HG03521 (cell line): ENCODE results near the gene HHAT.
"Not testable (repeated sequence)": the region's sequence is repeated elsewhere in the genome, so short reads cannot be mapped to it uniquely, and the experiment has no call there.

Experiments used
- ATAC-seq: cut with Tn5 transposase; IDR thresholded peaks from one replicate; pipeline ENCODE4 v1.9.1; 2021; ENCODE audit warnings: mild to moderate bottlenecking, moderate library complexity; ENCODE audit not compliant: unreplicated experiment

HHAT gene

DNA sequence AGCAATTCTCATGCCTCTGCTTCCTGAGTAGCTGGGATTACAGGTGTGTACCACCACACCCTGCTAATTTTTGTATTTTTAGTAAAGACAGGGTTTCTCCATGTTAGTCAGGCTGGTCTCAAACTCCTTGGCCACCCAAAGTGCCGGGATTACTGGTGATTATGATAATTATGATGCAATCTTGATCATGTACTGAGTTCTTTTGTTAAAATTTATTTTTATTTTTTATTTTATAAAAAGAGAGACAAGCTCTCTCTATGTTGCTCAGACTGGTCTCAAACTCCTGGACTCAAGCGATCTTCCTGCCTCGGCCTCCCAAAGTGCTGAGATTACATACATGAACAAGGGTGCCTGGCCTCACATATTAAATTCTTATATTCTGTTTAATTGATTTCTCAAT is 25.6 kb downstream of the HHAT start:
- ATAC-seq, result not testable (repeated sequence)

DNA sequence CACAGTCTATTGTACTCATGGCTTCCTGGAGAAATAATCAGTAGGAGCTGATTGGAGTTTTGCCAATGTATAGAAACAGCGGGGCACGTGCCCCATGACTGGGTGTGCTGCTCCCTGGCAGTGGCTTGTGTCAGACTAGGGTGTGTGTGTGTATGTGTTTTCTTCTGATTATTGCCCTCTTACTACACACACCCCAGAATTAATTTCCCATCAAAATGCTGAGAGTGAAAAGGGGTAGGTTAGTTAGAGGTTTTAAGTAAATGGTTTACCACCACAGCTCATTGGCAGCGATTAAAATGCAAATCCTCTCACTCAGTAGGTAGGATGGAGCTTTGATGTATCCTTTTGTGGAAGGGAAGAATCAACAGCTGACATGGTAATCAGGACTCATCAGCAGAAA is 29.9 kb downstream of the HHAT start:
- no peak for ATAC-seq

DNA sequence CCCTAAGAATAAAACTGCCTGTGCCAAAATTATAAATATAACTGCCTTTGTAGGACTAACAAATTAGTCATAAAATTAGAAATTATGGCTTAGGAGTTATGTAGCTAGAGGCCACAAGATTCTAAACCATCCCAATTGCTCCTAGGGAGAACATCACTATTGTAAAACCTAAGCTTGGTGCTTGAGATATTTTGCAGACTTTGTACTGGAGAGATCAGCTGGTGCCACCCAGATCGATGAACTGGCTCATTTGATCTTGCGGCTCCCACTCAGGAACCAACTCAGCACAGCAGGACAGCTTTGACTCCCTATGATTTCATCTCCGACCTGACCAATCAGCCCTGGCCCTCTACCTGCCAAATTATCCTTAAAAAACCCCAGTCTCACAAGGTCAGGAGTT is 30.6 kb downstream of the HHAT start:
- no peak for ATAC-seq

DNA sequence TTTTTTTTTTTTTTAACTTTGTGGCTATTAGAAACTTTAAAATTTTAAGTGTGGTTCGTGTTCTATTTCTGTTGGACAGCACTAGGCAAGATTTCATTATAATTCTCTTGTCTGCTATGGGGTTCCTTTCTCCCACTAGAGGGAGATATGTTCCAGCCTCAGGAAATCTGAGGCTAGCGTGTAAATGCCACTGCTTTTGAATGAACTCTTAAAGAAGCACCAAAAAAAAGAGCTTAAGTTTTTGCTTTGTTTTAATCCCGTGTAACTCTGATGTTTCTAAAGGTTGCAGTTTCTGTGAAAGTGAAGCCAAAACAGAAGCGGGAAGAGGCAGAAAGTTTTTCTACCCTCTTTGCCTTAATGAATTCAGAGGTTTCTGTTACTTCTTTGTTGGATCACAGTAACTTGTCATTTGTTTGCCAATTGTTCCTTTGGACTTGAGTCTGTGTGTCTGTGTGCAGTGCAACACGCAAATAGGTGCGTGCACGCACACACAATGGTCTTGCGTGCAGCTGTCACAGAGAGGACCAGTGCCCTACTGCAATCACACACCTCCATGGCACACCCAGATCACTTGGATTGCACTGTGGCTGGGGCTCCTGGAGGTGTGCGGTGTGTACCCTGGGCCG is 32.3 kb downstream of the HHAT start:
- no peak for ATAC-seq

DNA sequence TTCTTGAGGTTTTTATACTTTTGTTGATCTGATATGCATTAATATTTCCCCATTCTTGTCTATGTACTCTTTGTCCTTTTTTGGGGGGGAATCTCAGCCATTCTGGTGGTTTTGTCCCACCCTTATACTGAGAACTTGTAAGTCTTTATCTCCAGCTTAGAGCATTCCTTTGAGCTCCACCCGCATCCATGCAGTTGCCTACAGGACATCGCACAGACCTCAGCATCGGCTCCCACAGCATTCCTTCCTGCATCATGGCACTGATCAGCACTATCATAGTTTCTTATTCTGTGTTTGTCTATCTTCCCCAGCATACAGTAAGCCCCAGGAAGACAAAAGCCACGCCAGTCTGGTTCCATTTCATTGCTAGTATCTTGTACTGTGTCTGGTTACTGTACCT is 33.0 kb downstream of the HHAT start:
- no peak for ATAC-seq

DNA sequence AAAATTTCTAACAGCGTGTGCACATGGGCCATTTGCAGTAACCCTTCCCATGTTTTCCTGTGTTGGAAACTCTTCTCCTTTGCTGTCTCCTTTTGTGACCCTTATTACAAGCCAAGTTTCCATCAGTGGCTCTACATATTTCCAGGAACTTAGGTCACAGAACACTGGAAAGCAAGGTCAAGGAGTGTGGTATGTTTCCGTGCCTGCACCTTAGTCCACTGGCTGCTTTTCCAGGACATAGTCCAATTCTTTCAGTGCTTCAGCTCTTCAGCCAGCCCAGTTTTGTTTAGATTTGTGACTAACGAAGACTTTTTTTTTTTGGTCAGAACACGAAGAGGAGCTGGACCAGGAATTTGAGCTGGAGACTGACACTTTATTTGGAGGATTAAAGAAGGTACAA is 33.8 kb downstream of the HHAT start:
- no peak for ATAC-seq

DNA sequence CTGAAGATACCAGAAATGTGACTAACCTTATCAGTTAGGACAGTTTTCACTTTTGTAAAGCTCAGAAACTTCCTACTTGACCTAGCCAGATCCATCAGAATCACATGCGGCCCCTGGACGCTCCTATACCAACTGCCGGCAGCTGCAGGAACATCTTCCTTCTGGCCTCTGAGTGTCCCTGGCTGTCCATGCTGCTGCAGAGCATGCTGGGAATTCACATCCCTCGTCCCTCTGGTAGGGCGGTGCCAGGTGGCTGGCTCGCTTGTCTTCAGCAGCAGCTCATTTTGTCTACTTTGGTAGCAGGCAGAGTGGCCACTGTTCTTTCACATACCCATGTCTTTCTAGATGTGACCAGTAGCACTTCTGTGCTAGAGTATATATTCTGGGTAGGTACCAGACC is 34.4 kb downstream of the HHAT start:
- no peak for ATAC-seq

DNA sequence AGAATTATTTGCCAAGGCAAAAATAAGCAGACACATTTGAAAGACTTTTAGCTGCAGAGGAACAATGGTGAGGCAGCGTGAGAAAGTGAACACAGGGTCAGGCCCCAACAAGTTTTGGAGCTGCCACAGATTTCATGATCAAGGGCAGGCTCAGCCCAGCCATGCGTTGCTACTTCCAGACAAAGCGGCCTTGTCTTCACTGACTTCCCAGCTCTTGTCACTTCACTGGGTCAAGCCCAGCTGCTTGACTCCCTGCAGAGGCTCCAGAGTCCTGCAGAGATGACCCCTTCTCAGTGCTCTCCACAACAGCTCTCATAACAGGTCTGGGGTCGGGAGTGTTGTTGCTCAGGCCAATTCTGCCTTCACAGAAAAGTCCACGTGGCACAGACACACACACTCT is 35.8 kb downstream of the HHAT start:
- no peak for ATAC-seq

DNA sequence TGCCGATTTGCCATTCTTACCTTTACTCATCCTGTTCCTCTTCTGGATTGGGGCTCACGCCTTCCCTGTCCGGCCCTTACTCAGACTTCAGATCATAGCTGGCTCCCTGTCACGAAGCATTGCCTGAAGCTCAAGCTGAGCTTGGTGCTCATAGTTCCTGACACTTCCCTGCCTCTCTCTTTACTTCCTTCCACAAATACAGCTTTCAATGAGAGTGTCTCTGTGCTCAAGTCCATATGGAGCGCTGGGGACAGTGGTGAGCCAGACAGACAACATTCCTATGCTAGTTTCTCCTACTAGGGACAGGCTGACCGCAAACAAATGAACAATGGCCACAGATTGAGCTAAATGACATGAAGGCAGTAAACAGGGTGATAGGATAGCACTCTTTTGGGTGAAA is 38.1 kb downstream of the HHAT start:
- no peak for ATAC-seq

DNA sequence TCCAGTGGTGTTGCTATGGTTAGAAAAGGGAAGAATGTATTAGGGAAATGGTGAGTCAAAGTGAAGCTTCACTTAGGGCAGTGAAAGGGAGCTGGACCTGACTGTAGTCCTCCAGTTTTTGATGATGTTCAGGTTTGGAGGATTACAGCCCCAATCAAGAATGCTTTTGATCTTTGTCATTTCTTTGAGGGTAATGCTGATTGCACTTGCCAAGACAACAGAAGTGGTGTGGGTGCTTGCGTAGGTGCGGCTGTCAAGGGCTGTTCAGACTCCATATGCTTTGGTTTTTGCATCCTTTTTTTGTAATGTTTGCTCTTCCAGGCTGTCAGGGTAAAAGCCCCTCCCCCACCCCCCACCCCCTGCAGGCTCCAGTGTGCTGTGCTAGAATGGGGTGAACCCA is 38.9 kb downstream of the HHAT start:
- ATAC-seq, result no peak

DNA sequence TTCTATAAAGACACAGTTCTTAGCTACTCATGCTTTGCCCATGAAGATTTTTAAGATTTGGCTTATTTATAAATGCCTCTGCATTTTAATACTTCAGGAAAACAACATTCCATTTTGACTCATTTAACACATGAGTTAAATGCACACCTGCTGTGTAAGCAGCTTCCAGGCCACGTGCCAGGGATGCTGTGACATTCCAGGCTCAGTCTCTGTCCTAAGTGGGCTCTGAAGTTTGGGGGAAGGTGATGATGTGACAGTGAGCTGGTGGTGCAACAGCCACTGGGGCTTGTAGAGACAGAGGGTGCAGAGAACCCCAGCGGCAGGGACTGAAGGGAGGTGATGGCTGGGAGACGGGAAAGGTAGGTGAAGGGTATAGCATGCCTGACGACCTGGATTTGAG is 40.7 kb downstream of the HHAT start:
- ATAC-seq, result no peak

DNA sequence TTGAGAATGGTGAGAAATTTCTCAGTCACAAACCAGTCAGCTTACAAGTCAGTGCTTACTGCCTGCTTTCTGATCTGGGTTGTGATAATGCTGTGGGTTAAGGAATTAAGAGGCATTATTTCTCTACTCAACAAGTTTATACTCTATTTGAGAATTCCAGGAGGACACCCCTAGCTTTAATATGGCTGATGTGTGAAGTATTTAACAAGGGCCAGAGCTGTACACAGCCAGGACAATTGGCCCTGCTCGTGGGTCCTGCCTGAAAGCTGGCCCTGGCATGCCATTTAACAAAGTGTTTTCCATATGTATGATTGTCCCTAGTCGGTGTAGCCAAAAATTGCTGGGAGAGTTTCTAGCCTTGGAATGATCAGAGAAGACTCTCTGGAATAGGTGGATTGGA is 43.2 kb downstream of the HHAT start:
- ATAC-seq, result no peak

DNA sequence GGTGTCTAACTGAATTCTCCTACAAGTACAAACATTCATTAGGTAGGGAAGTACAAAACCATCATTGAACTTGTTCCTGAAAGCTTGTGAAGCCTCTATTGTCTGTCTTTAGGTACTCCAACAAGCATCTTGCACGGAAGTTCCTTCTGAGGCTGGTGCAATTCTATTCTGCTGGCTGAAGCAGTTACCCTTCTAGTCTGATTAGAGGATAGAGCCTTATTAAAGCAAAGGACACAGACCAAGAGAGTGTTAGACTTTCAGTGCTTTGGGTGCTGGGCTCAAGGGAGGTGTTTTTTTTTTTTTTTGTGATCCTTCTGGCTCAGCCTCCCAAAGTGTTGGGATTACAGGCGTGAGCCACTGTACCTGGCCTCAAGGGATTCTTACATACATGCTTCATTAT is 43.8 kb downstream of the HHAT start:
- no peak for ATAC-seq

DNA sequence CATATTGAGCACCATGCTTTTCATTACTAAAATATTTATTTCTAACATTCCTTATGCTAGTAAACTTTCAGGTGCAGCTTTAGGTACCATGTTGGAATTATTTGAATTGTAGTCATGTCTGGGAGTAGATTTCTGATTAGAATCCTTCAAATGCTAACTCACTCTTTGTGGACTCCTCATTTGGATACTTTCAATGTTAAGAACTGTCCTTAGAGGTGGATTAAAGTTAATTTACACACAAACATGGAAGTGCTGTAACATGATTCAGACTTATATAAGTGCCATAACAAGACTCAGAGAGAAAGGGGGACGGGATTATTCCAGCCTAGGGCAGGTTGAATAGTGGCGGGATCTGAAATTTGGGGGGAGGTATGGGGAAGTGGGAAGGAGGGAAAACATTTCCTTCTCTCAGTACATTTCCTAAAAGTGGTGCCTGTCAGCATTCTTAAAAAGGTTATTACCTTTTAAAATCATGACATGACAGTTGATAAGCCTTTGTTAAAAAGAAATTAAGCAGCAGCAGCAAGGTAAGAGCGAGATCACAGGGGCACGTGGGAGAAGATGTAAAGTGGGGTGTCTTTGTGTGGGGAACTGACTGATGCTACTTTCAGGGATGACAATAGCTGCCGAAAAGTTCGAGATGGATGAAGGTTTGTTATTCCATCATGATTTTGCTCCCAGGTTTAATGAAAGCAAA is 44.4 kb downstream of the HHAT start:
- ATAC-seq, result no peak

DNA sequence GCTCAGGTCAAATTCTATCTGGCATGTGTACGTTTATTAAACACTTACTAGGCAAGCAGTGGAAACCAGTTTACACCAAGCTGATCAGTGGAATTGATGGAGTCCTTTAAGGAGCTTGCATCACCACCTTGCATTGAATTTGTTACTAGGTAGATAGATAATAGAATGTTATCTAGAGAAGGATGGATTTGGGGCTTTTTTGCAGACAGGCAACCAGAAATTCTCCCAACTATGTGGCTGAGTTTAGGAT is 44.9 kb downstream of the HHAT start:
- ATAC-seq, result no peak

DNA sequence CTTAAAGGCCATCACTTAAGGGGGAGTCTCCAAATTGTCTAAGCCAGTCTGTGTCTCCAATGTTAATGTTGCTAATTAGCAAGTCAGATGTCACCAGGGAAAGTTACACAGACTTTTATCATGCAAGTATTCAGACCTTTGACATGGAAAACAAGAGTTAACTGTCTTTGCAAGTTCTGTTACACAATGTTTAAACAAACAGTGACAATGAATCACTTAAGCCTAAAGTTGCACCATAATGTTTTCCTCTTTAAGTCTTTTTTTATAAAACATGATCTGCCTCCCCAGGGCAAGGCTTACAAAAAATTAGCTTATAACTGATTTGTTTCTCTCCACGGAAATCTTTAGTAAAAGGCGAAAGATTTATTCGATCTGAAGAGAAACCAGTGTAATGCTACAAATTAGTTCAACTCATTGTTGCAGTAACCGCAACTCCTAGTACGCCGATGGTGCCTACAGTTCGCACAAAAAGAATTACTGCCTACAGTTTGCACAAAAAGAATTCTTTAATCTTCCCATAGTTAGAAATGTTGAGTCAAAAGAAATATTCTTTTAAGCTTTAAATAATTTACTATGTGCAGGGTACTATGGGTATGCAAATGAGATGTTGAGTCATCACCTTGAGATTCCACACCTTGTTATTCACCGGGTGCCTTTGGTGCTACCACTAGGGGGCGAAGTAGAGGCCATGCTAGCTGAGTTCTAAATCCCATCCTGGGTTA is 45.3 kb downstream of the HHAT start:
- ATAC-seq, result peak; percentile 65

DNA sequence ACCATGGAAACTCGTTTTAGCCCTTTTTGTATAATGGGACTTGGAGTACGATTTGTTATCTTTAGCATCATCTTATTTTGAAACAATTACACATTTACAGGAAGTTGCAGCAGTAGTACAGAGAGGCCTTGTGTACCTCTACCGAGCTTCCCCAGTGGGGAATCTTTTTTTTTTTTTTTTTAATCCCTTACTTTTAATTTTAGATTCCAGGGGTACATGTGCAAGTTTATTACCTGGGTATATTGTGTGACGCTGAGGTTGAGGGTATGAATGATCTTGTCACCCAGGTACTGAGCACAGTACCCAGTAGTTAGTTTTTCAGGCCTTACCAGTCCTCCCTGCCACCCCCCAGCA is 45.9 kb downstream of the HHAT start:
- ATAC-seq, result no peak

DNA sequence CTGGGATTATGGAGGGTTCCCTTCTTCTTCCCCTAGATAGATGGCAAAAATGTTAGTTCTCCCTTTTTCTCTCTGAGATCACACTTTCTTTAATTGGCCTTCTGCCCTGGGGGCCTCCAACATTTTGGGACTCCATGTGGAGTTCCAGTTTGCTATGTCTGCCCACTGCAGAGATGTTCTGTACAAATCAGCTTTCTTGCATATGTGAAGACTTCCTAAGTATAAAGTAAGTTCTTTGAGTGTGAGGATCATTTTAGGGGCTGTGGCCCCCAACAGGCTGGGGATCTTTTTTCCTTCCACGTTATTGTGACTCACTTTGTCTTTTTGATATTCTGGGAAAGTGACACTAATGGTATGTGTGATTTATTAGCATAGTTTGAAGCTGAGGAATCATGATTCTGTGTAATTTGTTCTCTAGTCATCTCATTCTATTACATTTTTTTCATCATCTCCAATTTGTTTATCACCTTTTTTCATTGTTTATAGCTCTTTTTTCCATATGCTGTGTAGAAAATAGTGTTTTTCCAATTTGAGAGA is 48.2 kb downstream of the HHAT start:
- no peak for ATAC-seq

DNA sequence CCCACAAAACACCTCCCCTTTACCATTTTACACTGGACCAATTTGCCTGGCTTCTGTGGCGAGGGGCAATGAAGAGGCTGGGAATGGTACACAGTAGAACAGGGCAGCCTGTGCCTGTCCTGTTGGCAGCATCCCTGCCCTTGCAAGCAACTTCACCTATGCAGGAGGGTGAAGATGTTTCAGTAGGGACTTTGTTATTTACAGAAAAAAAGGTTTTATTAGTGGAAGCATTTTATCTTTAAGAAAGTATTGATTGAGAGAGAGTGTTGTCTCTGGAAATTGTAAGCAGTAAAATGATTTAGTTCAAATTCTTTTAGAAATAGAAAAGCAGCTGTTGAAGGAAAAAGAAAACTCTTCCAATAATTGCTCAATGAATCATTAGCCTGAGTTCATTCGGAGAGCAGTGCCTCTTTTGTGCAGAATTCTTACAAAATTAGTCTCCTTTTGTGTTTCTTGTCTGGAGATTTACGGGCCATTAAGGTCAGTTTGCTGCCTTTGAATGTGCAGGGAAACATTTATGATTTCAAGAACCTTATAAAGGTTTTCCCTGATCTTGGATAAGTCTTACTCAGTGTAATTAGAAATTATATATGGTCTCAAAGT is 49.1 kb downstream of the HHAT start:
- ATAC-seq, result no peak

DNA sequence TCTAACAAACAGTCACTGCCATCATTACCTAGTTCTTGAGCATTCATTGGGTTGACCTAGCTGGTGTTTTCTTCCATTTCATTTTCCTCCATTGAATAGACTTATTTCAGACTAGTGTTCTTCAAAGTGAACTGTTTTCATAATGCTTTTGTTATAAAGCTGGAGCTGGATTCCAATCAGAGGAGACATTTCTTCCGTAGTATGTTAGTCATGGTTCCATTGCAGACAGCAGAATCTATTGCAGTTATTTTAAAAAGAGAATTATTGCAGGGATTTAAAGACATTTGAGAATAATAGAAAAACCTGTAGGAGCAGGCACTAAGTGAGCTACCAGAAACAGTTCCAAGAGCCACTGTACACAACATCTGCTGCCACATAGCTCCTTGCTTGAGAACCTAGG is 50.0 kb downstream of the HHAT start:
- no peak for ATAC-seq

DNA sequence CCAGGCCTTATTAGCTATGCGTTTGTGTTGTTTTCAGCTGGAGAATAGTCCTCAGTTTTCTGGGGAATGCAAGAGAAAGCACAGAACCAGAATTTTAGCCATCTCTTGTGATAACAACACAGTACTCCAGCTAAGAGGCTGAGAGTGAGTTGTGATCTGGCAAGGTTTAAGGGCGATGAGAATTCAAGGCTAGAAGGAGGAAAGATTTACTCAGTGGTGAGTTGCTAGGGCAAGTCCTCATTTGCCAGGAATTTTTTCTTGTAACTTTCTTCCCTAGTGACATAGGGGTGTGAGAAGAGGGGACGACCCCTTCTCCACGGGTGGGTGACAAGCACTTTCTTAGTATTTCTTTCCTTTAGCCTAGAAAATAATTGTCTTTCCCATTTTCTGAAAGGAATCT is 53.2 kb downstream of the HHAT start:
- no peak for ATAC-seq

DNA sequence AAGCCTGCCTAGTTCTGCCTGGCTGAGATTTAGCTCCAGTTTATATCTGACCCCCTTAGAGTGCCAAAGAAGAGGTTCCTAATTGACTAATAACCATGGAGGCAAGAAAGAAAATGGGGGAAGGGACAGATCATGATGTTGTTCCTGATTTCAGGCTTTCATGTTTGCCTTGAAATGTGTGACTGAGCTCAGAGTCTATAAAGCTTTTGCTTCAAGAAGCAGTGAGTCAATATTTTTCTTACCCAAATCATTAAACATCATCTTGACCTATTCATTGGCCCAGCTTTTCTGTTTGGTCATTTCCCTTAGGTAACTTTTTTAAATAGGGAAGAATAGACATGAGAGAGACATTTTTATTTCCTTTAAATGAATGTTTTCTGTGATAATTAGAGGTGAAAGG is 55.9 kb downstream of the HHAT start:
- no peak for ATAC-seq
